HepG2 (cell line): ENCODE results near the gene ARL16. TPM values are rescaled to one million over a fixed set of nuclear protein-coding genes. Genes with fewer than 3 reads are reported as not detected.

Experiments
- ARHGAP35 ChIP-seq: sonication (generic); formaldehyde crosslinking; IDR thresholded peaks from 2 replicates; pipeline ENCODE4 v1.9.0; 2022; ENCODE audit warnings: mild to moderate bottlenecking, inconsistent platforms, moderate library complexity, missing genetic modification reagents, borderline replicate concordance
- ATF5 ChIP-seq: sonication (generic); formaldehyde crosslinking; IDR thresholded peaks from 2 replicates; pipeline ENCODE4 v1.4.0; 2020; ENCODE audit warnings: mild to moderate bottlenecking, low read depth, missing genetic modification reagents
- BATF2 ChIP-seq: sonication (generic); formaldehyde crosslinking; IDR thresholded peaks from 2 replicates; pipeline ENCODE4 v1.8.0; 2022; ENCODE audit warnings: mild to moderate bottlenecking, missing genetic modification reagents, moderate library complexity
- BRF2 ChIP-seq: sonication (generic); formaldehyde crosslinking; IDR thresholded peaks from 2 replicates; pipeline ENCODE4 v1.8.1; 2022; ENCODE audit warnings: mild to moderate bottlenecking, missing genetic modification reagents
- GMEB1 ChIP-seq: sonication (generic); formaldehyde crosslinking; IDR thresholded peaks from 2 replicates; pipeline ENCODE4 v1.5.1; 2020; ENCODE audit warnings: missing genetic modification reagents, mild to moderate bottlenecking, borderline replicate concordance
- IRF9 ChIP-seq: sonication (generic); formaldehyde crosslinking; IDR thresholded peaks from 2 replicates; pipeline ENCODE4 v1.8.0; 2022; ENCODE audit warnings: missing genetic modification reagents, mild to moderate bottlenecking, borderline replicate concordance
- MEIS2 ChIP-seq: sonication (generic); formaldehyde crosslinking; IDR thresholded peaks from 2 replicates; pipeline ENCODE4 v1.9.0; 2021; ENCODE audit warnings: mild to moderate bottlenecking, missing genetic modification reagents
- PBX3 ChIP-seq: sonication (generic); formaldehyde crosslinking; IDR thresholded peaks from 2 replicates; pipeline ENCODE4 v1.8.1; 2023; ENCODE audit warnings: missing genetic modification reagents, inconsistent platforms, borderline replicate concordance
- PITX1 ChIP-seq: sonication (generic); formaldehyde crosslinking; IDR thresholded peaks from 2 replicates; pipeline ENCODE4 v1.5.1; 2020; ENCODE audit warnings: mild to moderate bottlenecking, missing genetic modification reagents
- ZBTB43 ChIP-seq: sonication (generic); formaldehyde crosslinking; conservative IDR thresholded peaks from 2 replicates; pipeline ENCODE4 v1.4.0; 2020; ENCODE audit warnings: missing genetic modification reagents
- ZFX ChIP-seq: sonication (generic); formaldehyde crosslinking; IDR thresholded peaks from 2 replicates; pipeline ENCODE4 v1.4.0; 2020; ENCODE audit warnings: mild to moderate bottlenecking, low read depth, missing genetic modification reagents, moderate library complexity
- ZNF160 ChIP-seq: sonication (generic); formaldehyde crosslinking; IDR thresholded peaks from 2 replicates; pipeline ENCODE4 v1.8.0; 2022; ENCODE audit warnings: mild to moderate bottlenecking, inconsistent platforms, missing genetic modification reagents
- ZNF275 ChIP-seq: sonication (generic); formaldehyde crosslinking; IDR thresholded peaks from 2 replicates; pipeline ENCODE4 v1.8.0; 2022; ENCODE audit warnings: missing genetic modification reagents, mild to moderate bottlenecking, inconsistent platforms, borderline replicate concordance
- ZNF33A ChIP-seq: sonication (generic); formaldehyde crosslinking; IDR thresholded peaks from 2 replicates; pipeline ENCODE4 v1.5.1; 2020; ENCODE audit warnings: missing genetic modification reagents, mild to moderate bottlenecking, moderate library complexity, borderline replicate concordance
- ZNF446 ChIP-seq: sonication (generic); formaldehyde crosslinking; IDR thresholded peaks from 2 replicates; pipeline ENCODE4 v1.5.0; 2020; ENCODE audit warnings: mild to moderate bottlenecking, missing genetic modification reagents
- ZNF598 ChIP-seq: sonication (generic); formaldehyde crosslinking; IDR thresholded peaks from 2 replicates; pipeline ENCODE4 v1.5.1; 2020; ENCODE audit warnings: mild to moderate bottlenecking, missing genetic modification reagents, borderline replicate concordance
- ZNF709 ChIP-seq: sonication (generic); formaldehyde crosslinking; IDR thresholded peaks from 2 replicates; pipeline ENCODE4 v1.5.0; 2020; ENCODE audit warnings: mild to moderate bottlenecking, missing genetic modification reagents
- polyA plus RNA-seq, 8 experiments: library from polyadenylated mRNA; depleted of rRNA in 3 of 8; stranded (reverse) in 7 of 8; unstranded in 1 of 8; fragments of >200 nt; fragmentation: Illumina TruSeq in 4 of 8; extraction: Trizol in 4 of 8; gene quantifications; 2 replicates each; pipeline versions ENCODE4 v1.2.1 to v1.2.3, GENCODE V29; 2011 to 2016; ENCODE audit warnings: low read depth in 4 of 8, missing spikeins in 1 of 8, mixed read lengths in 1 of 8; ENCODE audit not compliant: insufficient read depth in 1 of 8
- total RNA-seq, 5 experiments: library from RNA; depleted of rRNA; stranded (reverse); fragments of >200 nt; fragmentation: Illumina TruSeq; extraction: Trizol; gene quantifications; 2 replicates each; pipeline ENCODE4 v1.2.3, GENCODE V29; 2016; ENCODE audit warnings: low read depth in 1 of 5

Gene ARL16
- total and polyA plus RNA-seq, 2 of the 13 experiments (the other 11 are each of a cell fraction or from before 2014, with no cell fraction given): 20.8 to 30.8 TPM

GRCh38 chr17:81635973-81636504 is 47.6 kb downstream of the ARL16 start (continued):
- no peak for TF ChIP-seq ZBTB43 (CRISPR knock-in tag)
- TF ChIP-seq GMEB1 (CRISPR knock-in tag): peak; percentile 28; the same call in 1 of the 2 replicates
- no peak; the same call in 1 of the 2 replicates for TF ChIP-seq IRF9
- TF ChIP-seq PBX3: no peak
- no peak for TF ChIP-seq ZNF709 (CRISPR knock-in tag)
- no peak for TF ChIP-seq MEIS2 (CRISPR knock-in tag)
- no peak for TF ChIP-seq ZFX (CRISPR knock-in tag)
- TF ChIP-seq BRF2 (CRISPR knock-in tag): no peak
- TF ChIP-seq PITX1 (CRISPR knock-in tag): no peak
- no peak for TF ChIP-seq ZNF160 (CRISPR knock-in tag)
- TF ChIP-seq ATF5: 0 out of 2 replicates have a peak, but pooled peaks have one; percentile 34
- TF ChIP-seq ZNF598: peak; percentile 76; the same call in 1 of the 2 replicates
- no peak for TF ChIP-seq ARHGAP35 (CRISPR knock-in tag)
- no peak for TF ChIP-seq ZNF33A (CRISPR knock-in tag)
- no peak for TF ChIP-seq ZNF275
- TF ChIP-seq BATF2 (CRISPR knock-in tag): no peak
- no peak for TF ChIP-seq ZNF446 (CRISPR knock-in tag)
